SK-N-MC (cell line): ENCODE data around the gene STX12.
A peak's percentile ranks its signal among the peaks of the same experiment; 100 is the strongest.

Experiments
- DNase-seq: peaks from one replicate; pipeline ENCODE4 v3.0.0-alpha.2; 2011; ENCODE audit warnings: low read depth, low spot score
- H3K27ac ChIP-seq: fragments of 200-600 bp; sonication (generic); 2 replicates; pipeline ENCODE4 v1.5.1; 2016; ENCODE audit warnings: mixed run types
- H3K36me3 ChIP-seq: fragments of 200-600 bp; sonication (generic); 2 replicates; pipeline ENCODE4 v1.6.1; 2017; ENCODE audit warnings: antibody characterized with exemption, low read length, mixed read lengths; ENCODE audit not compliant: insufficient read depth
- H3K4me3 ChIP-seq: fragments of 200-600 bp; sonication (generic); 2 replicates; pipeline ENCODE4 v1.5.1; 2016
- H3K9ac ChIP-seq: fragments of 200-600 bp; sonication (generic); 2 replicates; pipeline ENCODE4 v1.8.0; 2017; ENCODE audit warnings: mixed run types, mixed read lengths; ENCODE audit not compliant: insufficient read length
- H3K9me3 ChIP-seq: fragments of 200-600 bp; sonication (generic); 2 replicates; pipeline ENCODE4 v1.6.1; 2017; ENCODE audit warnings: low read depth, mild to moderate bottlenecking, antibody characterized with exemption, low read length, moderate library complexity, mixed read lengths
- EZH2 ChIP-seq: fragments of 200-600 bp; sonication (generic); IDR thresholded peaks from one replicate; pipeline ENCODE4 v1.6.1; 2017; ENCODE audit warnings: antibody characterized with exemption
- FOXP2 ChIP-seq: optimal IDR thresholded peaks from 2 replicates; pipeline ENCODE3; 2011; ENCODE audit warnings: mild to moderate bottlenecking, moderate library complexity; ENCODE audit not compliant: insufficient read depth; ENCODE audit errors: extremely low read length, control extremely low read depth
- POLR2AphosphoS5 ChIP-seq: IDR thresholded peaks from 2 replicates; pipeline ENCODE4 v1.6.1; 2012; ENCODE audit warnings: mild to moderate bottlenecking, low read depth, low read length, borderline replicate concordance

STX12 gene

DNA sequence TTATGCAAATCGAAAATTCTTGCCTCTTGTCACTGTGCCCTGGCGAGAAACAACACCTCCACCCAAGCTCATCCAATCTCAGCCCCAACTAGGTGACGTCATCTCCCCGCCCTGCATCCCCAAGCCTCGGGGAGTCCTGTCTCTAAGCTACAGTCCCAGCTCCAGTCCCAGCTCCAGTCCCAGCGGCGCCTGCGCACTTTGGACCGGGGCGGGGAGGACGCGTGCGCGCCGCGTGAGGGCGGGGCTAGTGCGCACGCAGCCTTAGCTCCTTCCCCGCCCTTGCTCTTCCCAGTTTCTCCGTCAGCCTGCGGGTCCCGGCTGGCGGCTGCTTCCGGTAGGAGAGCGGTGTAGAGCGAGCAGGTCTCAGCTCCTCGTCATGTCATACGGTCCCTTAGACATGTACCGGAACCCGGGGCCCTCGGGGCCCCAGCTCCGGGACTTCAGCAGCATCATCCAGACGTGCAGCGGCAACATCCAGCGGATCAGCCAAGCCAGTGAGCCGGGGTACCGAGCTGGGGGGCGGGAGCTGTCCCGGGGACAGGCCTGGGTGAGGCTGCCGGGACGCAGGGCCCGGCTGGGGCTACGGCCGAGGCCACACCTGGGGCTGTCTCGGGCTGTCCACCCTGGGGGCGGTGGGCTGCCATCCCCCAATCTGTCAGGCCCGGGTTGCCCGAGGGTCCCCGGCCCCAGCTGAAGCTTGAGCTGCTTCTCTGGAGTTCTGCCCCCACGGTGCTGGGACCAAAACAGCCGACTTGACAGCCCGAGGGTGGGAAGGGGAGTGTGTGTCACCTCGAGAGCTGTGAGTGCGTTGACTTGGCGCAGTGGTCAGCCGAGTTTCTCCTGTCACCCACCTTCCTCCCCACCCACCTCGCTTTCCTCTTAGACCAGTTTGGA is at the start of gene STX12:
Gene STX12 (plus strand): TSS at position 288 of the 894 bp plus-strand sequence. CDS start 89 bp downstream, at position 377.
- Histone ChIP-seq H3K27ac (peak within 1 kb of the TSS; percentile 62), H3K9me3 (no peaks in the 10 kb centered on the region), H3K36me3 (no peaks in the 10 kb centered on the region), H3K4me3 (peak within 1 kb of the TSS; percentile 85), H3K9ac (peak within 1 kb of the TSS; percentile 88)
- peak; percentile 76 for TF ChIP-seq FOXP2
- TF ChIP-seq EZH2, result no peak
- peak; percentile 96 for TF ChIP-seq POLR2AphosphoS5
- peak; percentile 94 for DNase-seq

DNA sequence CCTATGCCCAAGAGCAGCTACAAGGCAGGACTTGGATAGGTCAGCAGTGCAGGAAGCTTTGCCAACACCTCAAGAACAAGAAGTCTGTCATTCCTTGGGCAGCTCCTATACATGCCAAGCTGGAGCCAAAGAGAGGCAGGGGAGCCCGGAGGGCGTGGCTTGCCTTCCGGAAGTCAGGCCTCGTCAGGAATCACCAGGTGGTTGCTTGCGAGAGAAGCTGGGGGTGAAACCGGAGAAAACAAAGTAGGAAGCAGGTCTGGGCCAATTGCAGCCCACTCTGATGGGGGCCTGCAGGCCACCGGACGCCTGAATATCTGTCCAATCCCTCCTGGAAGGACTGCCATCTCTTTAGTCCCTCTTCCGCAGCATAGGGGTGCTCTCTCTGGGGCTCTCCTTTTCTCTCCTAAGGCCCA is 48.1 kb upstream of the STX12 start:
- no peaks in the 10 kb centered on the region for H3K9me3 ChIP-seq
- no peak for TF ChIP-seq FOXP2
- TF ChIP-seq EZH2, result no peak
- TF ChIP-seq POLR2AphosphoS5, result no peak

DNA sequence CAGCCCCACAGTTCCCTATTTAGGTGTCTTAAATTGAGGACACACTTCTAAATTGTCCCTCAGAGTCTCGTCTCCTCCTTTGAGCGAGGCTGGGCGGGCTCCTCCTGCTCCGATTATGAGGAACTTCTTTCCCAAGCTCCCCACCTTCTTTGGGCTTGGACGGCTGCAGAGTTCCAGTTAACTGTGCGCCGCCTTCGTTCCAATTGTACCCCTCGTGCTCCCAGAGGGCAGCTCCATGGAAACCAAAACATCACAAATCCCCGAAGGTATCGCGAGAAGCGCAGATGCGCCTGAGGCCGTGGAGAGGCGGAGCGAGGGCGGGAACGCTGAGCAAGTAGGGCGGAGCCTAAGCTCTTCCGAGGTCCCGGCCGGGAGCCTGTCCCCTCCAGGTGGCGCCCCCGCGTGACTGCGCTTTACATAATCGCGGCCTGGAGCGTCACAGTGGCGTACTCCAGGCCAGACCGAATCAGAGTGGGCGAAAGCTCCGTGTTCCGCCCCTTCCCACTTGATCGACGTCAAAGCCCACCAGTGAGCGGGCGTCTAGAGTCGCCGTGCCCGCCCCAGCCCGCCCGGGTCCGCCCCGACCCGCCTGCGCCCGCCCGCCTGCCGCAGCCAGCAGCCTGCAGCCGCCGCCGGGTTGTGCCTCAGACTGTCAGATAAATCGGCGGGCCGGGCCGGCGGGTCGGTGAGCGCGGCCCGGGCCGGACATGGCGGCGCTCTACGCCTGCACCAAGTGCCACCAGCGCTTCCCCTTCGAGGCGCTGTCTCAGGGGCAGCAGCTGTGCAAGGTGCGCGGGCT is 47.4 kb upstream of the STX12 start, which contains the start of gene FAM76A:
Gene FAM76A (plus strand): TSS at position 588 of the 799 bp plus-strand sequence. CDS start 120 bp downstream, at position 708.
- peaks cover 4% of the 10 kb centered on the region; the same call in 1 of the 2 replicates for H3K36me3 ChIP-seq
- DNase-seq, result peak; percentile 97
- no peak for TF ChIP-seq FOXP2
- peak; percentile 65; the same call in 1 of the 2 replicates for TF ChIP-seq POLR2AphosphoS5
- peak within 1 kb of the TSS; percentile 87 for H3K4me3 ChIP-seq
- H3K27ac ChIP-seq, result peak within 1 kb of the TSS; percentile 74
- H3K9ac ChIP-seq, result peak within 1 kb of the TSS; percentile 85
- no peaks in the 10 kb centered on the region for H3K9me3 ChIP-seq

More for the DNA sequence above, 48.1 kb upstream of the STX12 start:
- peaks cover 4% of the 10 kb centered on the region; the same call in 1 of the 2 replicates for H3K36me3 ChIP-seq
- no peak for DNase-seq
- H3K4me3 ChIP-seq, result peak overlapping the region; percentile 60
- H3K27ac ChIP-seq, result peak overlapping the region; percentile 74
- peak overlapping the region; percentile 46 for H3K9ac ChIP-seq

DNA sequence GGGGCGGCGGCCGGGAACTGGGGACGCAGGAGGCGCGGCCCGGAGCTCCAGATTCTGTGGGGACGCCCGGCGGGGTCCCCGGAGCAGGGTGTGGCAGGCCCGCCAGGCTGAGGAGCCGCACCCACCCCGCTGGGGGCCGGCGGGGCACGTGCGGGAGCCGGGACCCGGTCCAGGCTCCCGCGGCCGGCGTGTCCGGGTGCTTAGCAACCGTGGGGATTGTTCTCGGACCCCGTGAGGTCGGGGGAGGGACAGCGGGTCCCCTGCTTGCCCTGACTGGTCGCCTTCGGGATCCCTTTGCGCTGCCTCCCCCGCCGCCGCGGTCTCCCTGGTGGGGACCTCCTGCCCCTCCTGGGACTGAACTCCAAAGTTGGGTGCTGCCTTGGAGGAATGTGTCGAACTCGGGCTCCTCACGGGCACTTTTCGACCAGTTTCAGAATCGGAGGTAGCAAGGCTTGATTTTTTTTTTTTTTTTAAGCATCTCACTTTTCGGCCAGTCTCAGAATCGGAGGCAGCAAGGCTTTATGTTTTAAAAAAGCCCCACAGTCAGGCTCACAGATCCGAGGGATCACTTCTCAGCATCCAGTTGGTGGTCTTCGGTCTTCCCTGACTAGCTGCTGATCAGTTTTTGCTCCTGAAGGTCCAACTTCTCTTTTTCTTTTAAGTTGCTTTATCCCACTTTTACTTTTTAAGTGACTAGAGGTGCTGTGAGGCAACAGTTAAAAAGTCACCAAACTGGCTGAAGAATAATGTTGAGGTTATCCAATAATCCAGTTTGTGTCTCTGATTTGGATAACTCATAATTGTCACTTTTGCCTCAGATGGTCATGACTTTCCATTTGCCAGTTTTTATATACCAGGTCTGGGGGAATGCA is 46.6 kb upstream of the STX12 start:
- TF ChIP-seq EZH2 (no peak), POLR2AphosphoS5 (no peak), FOXP2 (no peak)
- DNase-seq, result no peak
- no peaks in the 10 kb centered on the region for H3K9me3 ChIP-seq
- H3K27ac ChIP-seq, result no peak overlapping the region
- H3K4me3 ChIP-seq, result peak overlapping the region; percentile 87
- peak overlapping the region; percentile 85 for H3K9ac ChIP-seq
- peaks cover 4% of the 10 kb centered on the region; the same call in 1 of the 2 replicates for H3K36me3 ChIP-seq

DNA sequence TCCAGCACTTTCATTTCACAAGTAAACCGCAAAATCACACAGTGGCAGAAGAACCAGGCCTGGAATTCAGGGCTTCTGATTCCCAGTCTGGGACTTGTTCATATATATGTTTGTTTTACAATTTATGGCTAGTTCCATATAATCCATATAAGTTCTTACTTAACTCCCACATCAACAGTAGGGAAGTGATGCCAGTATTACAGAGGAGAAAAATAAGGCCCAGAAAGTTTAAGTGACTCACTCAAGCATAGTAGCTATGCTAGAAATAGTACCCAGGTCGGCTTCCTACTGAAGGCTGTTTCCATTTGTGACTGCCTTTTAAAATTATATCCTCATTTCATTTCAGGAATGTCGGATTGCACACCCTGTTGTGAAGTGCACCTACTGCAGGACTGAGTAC is 45.9 kb upstream of the STX12 start:
- no peak for TF ChIP-seq EZH2
- TF ChIP-seq FOXP2, result no peak
- no peak for TF ChIP-seq POLR2AphosphoS5
- no peaks in the 10 kb centered on the region for H3K9me3 ChIP-seq
- peaks cover 4% of the 10 kb centered on the region; the same call in 1 of the 2 replicates for H3K36me3 ChIP-seq
- H3K27ac ChIP-seq, result no peak overlapping the region
- DNase-seq, result no peak
- peak overlapping the region; percentile 87; the same call in 1 of the 2 replicates for H3K4me3 ChIP-seq
- H3K9ac ChIP-seq, result peak overlapping the region; percentile 51

DNA sequence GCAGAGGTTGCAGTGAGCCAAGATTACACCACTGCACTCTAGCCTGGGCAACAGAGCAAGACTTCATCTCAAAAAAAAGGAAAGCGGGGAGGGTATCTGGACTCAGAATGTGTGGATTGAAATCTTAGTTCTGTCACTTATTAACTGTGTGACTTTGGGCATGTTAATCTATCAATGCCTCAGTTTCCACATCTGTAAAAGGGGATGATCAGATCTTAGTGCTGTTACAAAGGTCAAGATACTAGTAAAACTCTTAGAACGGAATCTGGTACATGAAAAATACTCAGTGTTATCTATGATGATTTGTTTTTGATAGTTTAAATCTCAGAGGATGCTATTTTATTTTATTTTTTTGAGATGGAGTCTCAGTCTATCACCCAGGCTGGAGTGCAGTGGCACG is 36.8 kb upstream of the STX12 start:
- H3K27ac ChIP-seq, result no peak overlapping the region
- TF ChIP-seq FOXP2, result no peak
- TF ChIP-seq POLR2AphosphoS5, result no peak
- TF ChIP-seq EZH2, result no peak
- no peak for DNase-seq
- H3K9me3 ChIP-seq, result no peaks in the 10 kb centered on the region
- H3K9ac ChIP-seq, result no peak overlapping the region
- H3K36me3 ChIP-seq, result peaks cover 14% of the 10 kb centered on the region; the same call in 1 of the 2 replicates
- H3K4me3 ChIP-seq, result no peak overlapping the region

DNA sequence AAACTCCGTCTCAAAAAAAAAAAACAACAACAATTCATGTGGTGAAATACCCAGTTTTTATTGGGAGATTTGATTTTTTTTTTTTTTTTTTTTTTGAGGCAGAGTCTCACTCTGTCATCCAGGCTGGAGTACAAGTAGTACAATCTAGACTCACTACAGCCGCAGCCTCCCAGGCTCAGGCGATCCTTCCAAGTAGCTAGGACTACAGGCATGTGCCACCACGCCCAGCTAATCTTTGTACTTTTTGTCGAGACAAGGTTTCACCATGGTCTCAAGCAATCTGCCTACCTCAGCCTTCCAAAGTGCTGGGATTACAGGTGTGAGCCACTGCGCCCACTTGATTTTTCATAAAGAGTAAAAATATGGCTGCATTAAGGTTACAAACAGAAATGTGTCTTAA is 31.9 kb upstream of the STX12 start:
- peaks cover 10% of the 10 kb centered on the region for H3K36me3 ChIP-seq

More for the DNA sequence above, 31.9 kb upstream of the STX12 start:
- Histone ChIP-seq H3K27ac (no peak overlapping the region), H3K9ac (no peak overlapping the region), H3K9me3 (no peaks in the 10 kb centered on the region), H3K4me3 (no peak overlapping the region)
- DNase-seq, result no peak
- TF ChIP-seq POLR2AphosphoS5 (no peak), FOXP2 (no peak), EZH2 (no peak)
